ENCODE data around the gene ZC2HC1C. TPM values are rescaled to one million over a fixed set of nuclear protein-coding genes. Genes with fewer than 3 reads are reported as not detected.
A peak's percentile ranks its signal among the peaks of the same experiment; 100 is the strongest.

The ZC2HC1C gene
- polyA plus RNA-seq, 1 donor from 2014 or later: 3.9 TPM

DNA sequence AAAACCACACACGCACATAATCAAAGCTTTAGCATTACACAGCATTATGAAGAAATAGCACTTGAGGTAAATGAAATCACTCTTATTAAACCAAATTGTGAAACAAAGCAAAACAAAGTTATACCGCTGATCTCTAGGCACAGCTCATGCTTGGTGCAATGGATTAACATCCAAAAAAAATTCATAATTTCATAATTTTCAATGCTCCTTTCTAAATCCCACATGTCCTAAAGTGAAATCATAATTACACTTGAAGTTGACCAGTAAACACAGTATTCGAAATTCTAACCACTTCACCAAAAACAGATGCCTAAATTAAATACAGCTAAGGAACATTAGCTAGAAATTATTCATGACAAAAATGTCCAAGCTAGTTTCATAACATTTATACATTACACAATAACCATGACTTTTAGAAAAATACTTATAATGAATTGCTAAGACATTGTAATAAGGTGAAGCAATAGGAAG lies 19.7 kb upstream of the ZC2HC1C start:
- TF ChIP-seq EZH2 (IDR thresholded peaks at IDR 0.05; ENCODE audit: borderline replicate concordance, insufficient read depth, low read length, poor library complexity, severe bottlenecking): no peak
- no peak for TF ChIP-seq SMC3 (conservative IDR thresholded peaks at IDR 0.05; ENCODE audit: poor library complexity)
- TF ChIP-seq, protein P1, sequence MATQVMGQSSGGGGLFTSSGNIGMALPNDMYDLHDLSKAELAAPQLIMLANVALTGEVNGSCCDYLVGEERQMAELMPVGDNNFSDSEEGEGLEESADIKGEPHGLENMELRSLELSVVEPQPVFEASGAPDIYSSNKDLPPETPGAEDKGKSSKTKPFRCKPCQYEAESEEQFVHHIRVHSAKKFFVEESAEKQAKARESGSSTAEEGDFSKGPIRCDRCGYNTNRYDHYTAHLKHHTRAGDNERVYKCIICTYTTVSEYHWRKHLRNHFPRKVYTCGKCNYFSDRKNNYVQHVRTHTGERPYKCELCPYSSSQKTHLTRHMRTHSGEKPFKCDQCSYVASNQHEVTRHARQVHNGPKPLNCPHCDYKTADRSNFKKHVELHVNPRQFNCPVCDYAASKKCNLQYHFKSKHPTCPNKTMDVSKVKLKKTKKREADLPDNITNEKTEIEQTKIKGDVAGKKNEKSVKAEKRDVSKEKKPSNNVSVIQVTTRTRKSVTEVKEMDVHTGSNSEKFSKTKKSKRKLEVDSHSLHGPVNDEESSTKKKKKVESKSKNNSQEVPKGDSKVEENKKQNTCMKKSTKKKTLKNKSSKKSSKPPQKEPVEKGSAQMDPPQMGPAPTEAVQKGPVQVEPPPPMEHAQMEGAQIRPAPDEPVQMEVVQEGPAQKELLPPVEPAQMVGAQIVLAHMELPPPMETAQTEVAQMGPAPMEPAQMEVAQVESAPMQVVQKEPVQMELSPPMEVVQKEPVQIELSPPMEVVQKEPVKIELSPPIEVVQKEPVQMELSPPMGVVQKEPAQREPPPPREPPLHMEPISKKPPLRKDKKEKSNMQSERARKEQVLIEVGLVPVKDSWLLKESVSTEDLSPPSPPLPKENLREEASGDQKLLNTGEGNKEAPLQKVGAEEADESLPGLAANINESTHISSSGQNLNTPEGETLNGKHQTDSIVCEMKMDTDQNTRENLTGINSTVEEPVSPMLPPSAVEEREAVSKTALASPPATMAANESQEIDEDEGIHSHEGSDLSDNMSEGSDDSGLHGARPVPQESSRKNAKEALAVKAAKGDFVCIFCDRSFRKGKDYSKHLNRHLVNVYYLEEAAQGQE (IDR thresholded peaks at IDR 0.05; ENCODE audit: borderline replicate concordance): no peak
- TF ChIP-seq, protein P2, sequence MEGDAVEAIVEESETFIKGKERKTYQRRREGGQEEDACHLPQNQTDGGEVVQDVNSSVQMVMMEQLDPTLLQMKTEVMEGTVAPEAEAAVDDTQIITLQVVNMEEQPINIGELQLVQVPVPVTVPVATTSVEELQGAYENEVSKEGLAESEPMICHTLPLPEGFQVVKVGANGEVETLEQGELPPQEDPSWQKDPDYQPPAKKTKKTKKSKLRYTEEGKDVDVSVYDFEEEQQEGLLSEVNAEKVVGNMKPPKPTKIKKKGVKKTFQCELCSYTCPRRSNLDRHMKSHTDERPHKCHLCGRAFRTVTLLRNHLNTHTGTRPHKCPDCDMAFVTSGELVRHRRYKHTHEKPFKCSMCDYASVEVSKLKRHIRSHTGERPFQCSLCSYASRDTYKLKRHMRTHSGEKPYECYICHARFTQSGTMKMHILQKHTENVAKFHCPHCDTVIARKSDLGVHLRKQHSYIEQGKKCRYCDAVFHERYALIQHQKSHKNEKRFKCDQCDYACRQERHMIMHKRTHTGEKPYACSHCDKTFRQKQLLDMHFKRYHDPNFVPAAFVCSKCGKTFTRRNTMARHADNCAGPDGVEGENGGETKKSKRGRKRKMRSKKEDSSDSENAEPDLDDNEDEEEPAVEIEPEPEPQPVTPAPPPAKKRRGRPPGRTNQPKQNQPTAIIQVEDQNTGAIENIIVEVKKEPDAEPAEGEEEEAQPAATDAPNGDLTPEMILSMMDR (IDR thresholded peaks at IDR 0.05; ENCODE audit: poor library complexity, severe bottlenecking): no peak
- no peaks in the 10 kb centered on the region for H4K20me1 ChIP-seq (ENCODE audit: insufficient read depth)
- H3K27ac ChIP-seq (ENCODE audit: low read length): no peak overlapping the region
- H3F3A ChIP-seq (ENCODE audit: insufficient read depth, low read length, poor library complexity, severe bottlenecking): no peaks in the 10 kb centered on the region
- no peaks in the 10 kb centered on the region for H3K36me3 ChIP-seq (ENCODE audit: insufficient read depth, low read length)
- no peak overlapping the region for H3K4me3 ChIP-seq (ENCODE audit: low read length)
- no peaks in the 10 kb centered on the region for H3K27me3 ChIP-seq (ENCODE audit: insufficient read depth, low read depth, low read length)
- H3K4me2 ChIP-seq (ENCODE audit: low read length): no peak overlapping the region
- H2AFZ ChIP-seq (ENCODE audit: low read depth, low read length): no peak overlapping the region
- H3K79me2 ChIP-seq (replicated peaks; ENCODE audit: insufficient read depth, low read length): no peaks in the 10 kb centered on the region
- no peak overlapping the region for H3K9ac ChIP-seq (ENCODE audit: low read length)
- no peaks in the 10 kb centered on the region for H3K9me3 ChIP-seq (ENCODE audit: low read length)
- H3K9me2 ChIP-seq (ENCODE audit: insufficient read depth, low read length): no peaks in the 10 kb centered on the region

DNA sequence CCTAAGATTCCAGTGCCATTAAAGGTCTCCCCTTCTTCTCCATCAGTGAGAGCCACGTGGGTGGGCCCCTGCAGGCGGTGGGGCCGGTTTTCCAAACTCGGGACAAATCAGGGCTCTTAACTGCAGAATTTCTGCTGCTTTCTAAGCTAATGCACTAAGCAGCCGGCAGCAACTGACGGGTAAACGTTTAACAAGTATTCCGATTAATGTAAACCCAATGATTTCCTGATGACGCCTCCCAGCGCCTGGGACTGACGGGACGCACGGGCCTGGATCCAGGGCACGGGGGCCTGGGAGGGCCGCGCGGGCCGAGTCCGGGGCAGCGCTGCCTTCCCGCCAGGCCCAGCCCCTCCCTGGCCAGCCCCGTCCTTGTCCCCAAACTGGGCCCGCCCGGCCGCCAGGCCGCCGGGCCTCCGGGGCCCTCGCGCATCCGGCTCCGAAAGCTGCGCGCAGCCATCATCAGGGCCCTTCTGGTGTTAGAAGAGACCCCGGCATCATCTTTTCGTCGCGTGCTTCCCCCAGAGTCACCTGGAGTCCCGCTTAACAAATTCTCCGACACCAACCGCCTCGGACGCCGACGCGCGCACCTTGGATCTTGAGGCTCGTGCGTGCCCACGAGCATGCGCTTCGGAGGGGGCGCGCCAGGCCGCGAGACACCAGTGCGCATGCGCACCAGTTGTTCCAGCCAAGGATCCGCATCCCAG lies 18.4 kb upstream of the ZC2HC1C start, which contains the start of gene MLH3:
TSS of gene MLH3 (minus strand) at position 616 of the 704 bp plus-strand sequence. CDS start 1,812 bp downstream, outside the sequence.
- Histone ChIP-seq H3K9me2 (ENCODE audit: insufficient read depth, low read length) (no peaks in the 10 kb centered on the region), H3K27me3 (ENCODE audit: insufficient read depth, low read depth, low read length) (no peaks in the 10 kb centered on the region), H3K4me3 (ENCODE audit: low read length) (peak within 1 kb of the TSS; percentile 64), H3K4me2 (ENCODE audit: low read length) (no peak within 1 kb of the TSS), H3F3A (ENCODE audit: insufficient read depth, low read length, poor library complexity, severe bottlenecking) (no peaks in the 10 kb centered on the region), H3K27ac (ENCODE audit: low read length) (no peak within 1 kb of the TSS), H3K9me3 (ENCODE audit: low read length) (no peaks in the 10 kb centered on the region), H3K79me2 (replicated peaks; ENCODE audit: insufficient read depth, low read length) (no peaks in the 10 kb centered on the region), H2AFZ (ENCODE audit: low read depth, low read length) (peak within 1 kb of the TSS; percentile 51), H3K36me3 (ENCODE audit: insufficient read depth, low read length) (no peaks in the 10 kb centered on the region), H4K20me1 (ENCODE audit: insufficient read depth) (no peaks in the 10 kb centered on the region), H3K9ac (ENCODE audit: low read length) (peak within 1 kb of the TSS; percentile 63)
- peak; percentile 83 for TF ChIP-seq POLR2AphosphoS5 (IDR thresholded peaks at IDR 0.05)
- TF ChIP-seq RAD21 (conservative IDR thresholded peaks at IDR 0.05): no peak
- TF ChIP-seq EZH2 (IDR thresholded peaks at IDR 0.05; ENCODE audit: borderline replicate concordance, insufficient read depth, low read length, poor library complexity, severe bottlenecking): no peak

DNA sequence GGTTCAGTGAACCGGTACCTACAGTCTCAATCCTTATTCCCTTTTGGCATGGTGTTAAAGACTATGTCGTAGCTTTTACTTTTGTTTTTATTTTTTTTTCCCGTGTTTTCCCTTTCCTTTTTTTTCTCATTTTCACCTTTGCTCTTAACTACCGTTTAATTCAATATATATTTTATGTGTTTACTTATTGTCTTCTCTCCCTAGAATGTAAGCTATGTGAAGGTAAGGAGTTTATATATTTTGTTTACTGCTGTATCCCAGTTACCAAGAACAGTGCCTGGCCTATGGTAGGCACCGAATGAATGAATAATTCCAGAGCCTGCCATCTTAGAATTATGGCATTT lies 17.9 kb upstream of the ZC2HC1C start:
- H3K4me2 ChIP-seq (ENCODE audit: low read length): no peak overlapping the region
- H3K36me3 ChIP-seq (ENCODE audit: insufficient read depth, low read length): no peaks in the 10 kb centered on the region
- no peaks in the 10 kb centered on the region for H3K27me3 ChIP-seq (ENCODE audit: insufficient read depth, low read depth, low read length)
- no peaks in the 10 kb centered on the region for H3K79me2 ChIP-seq (replicated peaks; ENCODE audit: insufficient read depth, low read length)
- TF ChIP-seq EP300 (conservative IDR thresholded peaks at IDR 0.05; ENCODE audit: poor library complexity, severe bottlenecking) (no peak), RAD21 (conservative IDR thresholded peaks at IDR 0.05) (no peak), EZH2 (IDR thresholded peaks at IDR 0.05; ENCODE audit: borderline replicate concordance, insufficient read depth, low read length, poor library complexity, severe bottlenecking) (no peak), SMC3 (conservative IDR thresholded peaks at IDR 0.05; ENCODE audit: poor library complexity) (no peak), TAF1 (IDR thresholded peaks at IDR 0.05; ENCODE audit: low read depth) (no peak), POLR2AphosphoS5 (IDR thresholded peaks at IDR 0.05) (no peak), MXI1 (conservative IDR thresholded peaks at IDR 0.05; ENCODE audit: poor library complexity, severe bottlenecking) (no peak)
- TF ChIP-seq, protein P1 (IDR thresholded peaks at IDR 0.05; ENCODE audit: borderline replicate concordance): no peak
- TF ChIP-seq, protein P2 (IDR thresholded peaks at IDR 0.05; ENCODE audit: poor library complexity, severe bottlenecking): no peak
- peak overlapping the region; percentile 64 for H3K4me3 ChIP-seq (ENCODE audit: low read length)
- no peaks in the 10 kb centered on the region for H4K20me1 ChIP-seq (ENCODE audit: insufficient read depth)
- H3K9ac ChIP-seq (ENCODE audit: low read length): peak overlapping the region; percentile 63
- H3K9me2 ChIP-seq (ENCODE audit: insufficient read depth, low read length): no peaks in the 10 kb centered on the region
- H3K9me3 ChIP-seq (ENCODE audit: low read length): no peaks in the 10 kb centered on the region
- H3F3A ChIP-seq (ENCODE audit: insufficient read depth, low read length, poor library complexity, severe bottlenecking): no peaks in the 10 kb centered on the region
- peak overlapping the region; percentile 51 for H2AFZ ChIP-seq (ENCODE audit: low read depth, low read length)
- no peak overlapping the region for H3K27ac ChIP-seq (ENCODE audit: low read length)
